ENCODE results near the gene NDUFAF2. TPM values are rescaled to one million over a fixed set of nuclear protein-coding genes. Genes with fewer than 3 reads are reported as not detected.
"Not testable (repeated sequence)": the region's sequence is repeated elsewhere in the genome, so short reads cannot be mapped to it uniquely, and the experiment has no call there.

Gene NDUFAF2
- total RNA-seq, 1 donor from 2014 or later: 33.8 TPM

DNA sequence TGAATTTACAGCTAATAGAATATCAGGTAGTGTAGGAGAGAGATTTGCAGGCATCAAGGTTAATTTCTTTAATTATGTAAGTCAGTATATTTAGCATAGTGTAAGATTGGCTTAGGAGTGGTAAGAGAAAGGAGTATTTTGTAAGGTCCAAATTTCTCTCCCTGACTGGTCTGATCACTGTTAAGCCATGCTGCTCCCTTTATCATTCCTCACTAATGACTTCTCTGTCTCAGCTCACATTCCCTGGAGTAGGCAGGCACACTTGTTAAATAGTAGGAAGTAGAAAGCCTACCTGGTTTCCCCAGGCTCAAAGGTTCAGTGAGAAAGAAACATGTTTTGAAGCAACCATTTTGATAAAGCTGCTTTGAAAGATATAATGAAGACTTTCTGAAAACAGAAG, 126.5 kb downstream of the NDUFAF2 start:
- no peaks in the 10 kb centered on the region for H3K36me3 Mint-ChIP-seq (ENCODE audit: low read depth)
- H3K27ac Mint-ChIP-seq: no peak overlapping the region

DNA sequence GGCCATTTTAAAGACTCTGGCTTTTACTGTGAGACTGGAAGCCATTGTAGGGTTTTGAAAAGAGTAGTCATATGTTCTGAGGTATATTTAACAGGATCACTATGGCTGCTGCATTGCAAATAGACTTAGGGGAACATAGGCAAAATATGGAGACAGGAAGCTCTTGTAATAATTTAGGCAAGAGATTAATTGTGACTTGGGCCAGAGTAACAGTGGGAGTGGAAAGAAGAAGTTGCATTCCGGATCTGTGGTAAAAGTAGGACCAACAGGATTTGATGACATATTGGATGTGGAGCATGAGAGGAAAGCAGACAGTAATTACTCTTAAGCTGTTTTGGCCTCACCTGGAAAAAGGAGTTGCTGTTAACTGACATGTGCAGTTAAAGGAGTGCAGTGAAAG, 131.6 kb downstream of the NDUFAF2 start:
- Mint-ChIP-seq H3K9me3 (no peaks in the 10 kb centered on the region), H3K4me3 (no peak overlapping the region), H3K27ac (no peak overlapping the region), H3K4me1 (ENCODE audit: low read depth) (no peaks in the 10 kb centered on the region), H3K27me3 (ENCODE audit: insufficient read depth) (no peaks in the 10 kb centered on the region), H3K36me3 (ENCODE audit: low read depth) (no peaks in the 10 kb centered on the region)
- no peak for DNase-seq (ENCODE audit: low spot score)
- intact Hi-C loops (cut with micrococcal nuclease): no loop called here

More for the DNA sequence above, 126.5 kb downstream of the NDUFAF2 start:
- Mint-ChIP-seq H3K9me3 (no peaks in the 10 kb centered on the region), H3K4me3 (no peak overlapping the region), H3K27me3 (ENCODE audit: insufficient read depth) (no peaks in the 10 kb centered on the region), H3K4me1 (ENCODE audit: low read depth) (peaks cover 4% of the 10 kb centered on the region)
- no peak for DNase-seq (ENCODE audit: low spot score)
- intact Hi-C loops (cut with micrococcal nuclease): no loop called here

DNA sequence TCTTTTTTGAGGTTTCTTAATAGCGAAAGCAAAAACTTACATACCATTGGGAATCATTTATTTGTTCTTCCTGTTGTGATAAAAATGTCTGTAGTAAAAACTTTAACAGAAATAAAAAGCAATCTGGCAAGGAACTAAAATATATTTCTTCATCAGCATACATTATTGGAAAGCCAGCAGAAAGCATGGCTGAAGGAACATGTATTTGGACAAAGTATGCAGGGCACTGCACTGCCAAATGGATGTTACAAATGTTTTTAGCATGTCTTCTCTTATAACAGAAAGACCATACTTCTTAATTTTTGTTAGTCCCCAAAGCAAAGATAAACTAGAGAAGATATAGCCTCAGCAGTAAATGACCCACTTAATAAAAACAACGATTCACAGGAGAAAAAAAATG, 136.7 kb downstream of the NDUFAF2 start:
- H3K4me3 Mint-ChIP-seq: no peak overlapping the region
- no peak for DNase-seq (ENCODE audit: low spot score)
- intact Hi-C loops (cut with micrococcal nuclease): no loop called here
- H3K9me3 Mint-ChIP-seq: peaks cover 5% of the 10 kb centered on the region
- H3K27me3 Mint-ChIP-seq (ENCODE audit: insufficient read depth): no peaks in the 10 kb centered on the region
- no peaks in the 10 kb centered on the region for H3K4me1 Mint-ChIP-seq (ENCODE audit: low read depth)
- peaks cover 2% of the 10 kb centered on the region for H3K36me3 Mint-ChIP-seq (ENCODE audit: low read depth)
- no peak overlapping the region for H3K27ac Mint-ChIP-seq

DNA sequence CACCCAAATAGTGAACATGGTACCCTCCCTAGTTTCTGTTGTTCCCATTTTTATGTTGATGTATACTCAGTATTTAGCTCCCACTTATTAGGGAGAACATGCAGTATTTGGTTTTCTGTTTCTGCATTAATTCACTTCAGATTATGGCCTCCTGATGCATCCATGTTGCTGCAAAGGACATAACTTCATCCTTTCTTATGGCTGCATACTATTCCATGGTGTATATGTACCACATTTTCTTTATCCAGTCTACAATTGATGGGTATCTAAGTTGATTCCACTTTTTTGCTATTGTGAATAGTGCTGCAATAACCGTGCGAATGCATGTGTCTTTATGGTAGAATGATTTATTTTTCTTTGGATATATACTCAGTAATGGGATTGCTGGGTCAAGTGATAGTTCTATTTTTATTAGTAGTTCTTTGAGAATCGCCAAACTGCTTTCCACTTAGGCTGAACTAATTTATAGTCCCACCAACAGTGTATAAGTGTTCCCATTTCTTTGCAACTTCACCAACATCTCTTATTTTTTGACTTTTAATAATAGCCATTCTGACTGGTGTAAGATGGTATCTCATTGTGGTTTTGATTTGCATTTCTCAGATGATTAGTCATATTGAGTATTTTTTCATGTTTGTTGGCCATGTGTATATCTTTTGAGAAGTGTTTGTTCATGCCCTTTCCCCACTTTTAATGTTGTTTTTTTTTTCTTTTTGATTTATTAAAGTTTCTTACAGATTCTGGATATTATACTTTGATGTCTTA, 137.7 kb downstream of the NDUFAF2 start:
- no peaks in the 10 kb centered on the region for H3K4me1 Mint-ChIP-seq (ENCODE audit: low read depth)

DNA sequence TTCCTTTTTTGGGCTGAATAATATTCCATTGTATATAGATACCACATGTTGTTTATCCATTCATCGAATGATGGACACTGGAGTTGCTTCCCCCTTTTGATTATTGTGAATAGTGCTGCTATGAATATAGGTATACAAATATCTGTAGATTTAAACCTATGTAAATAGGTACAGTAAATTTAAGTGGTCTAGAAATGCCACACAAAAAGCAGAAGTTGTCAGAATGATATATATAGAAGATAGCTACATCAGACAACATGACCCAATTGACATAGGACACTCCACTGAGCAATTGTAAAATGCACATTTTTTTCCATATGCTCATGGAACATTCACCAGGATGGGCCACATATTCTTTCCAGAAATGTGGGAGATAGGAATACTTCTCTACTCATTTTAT, 139.7 kb downstream of the NDUFAF2 start:
- Mint-ChIP-seq H3K36me3 (ENCODE audit: low read depth) (peaks cover 2% of the 10 kb centered on the region), H3K9me3 (peaks cover 5% of the 10 kb centered on the region), H3K4me3 (no peak overlapping the region), H3K27me3 (ENCODE audit: insufficient read depth) (no peaks in the 10 kb centered on the region), H3K4me1 (ENCODE audit: low read depth) (no peaks in the 10 kb centered on the region), H3K27ac (no peak overlapping the region)
- intact Hi-C loops (cut with micrococcal nuclease): no loop called here
- no peak for DNase-seq (ENCODE audit: low spot score)

More for the DNA sequence above, 137.7 kb downstream of the NDUFAF2 start:
- Mint-ChIP-seq H3K27ac (no peak overlapping the region), H3K27me3 (ENCODE audit: insufficient read depth) (no peaks in the 10 kb centered on the region), H3K4me3 (no peak overlapping the region), H3K36me3 (ENCODE audit: low read depth) (peaks cover 2% of the 10 kb centered on the region), H3K9me3 (peaks cover 5% of the 10 kb centered on the region)
- intact Hi-C loops (cut with micrococcal nuclease): no loop called here
- no peak for DNase-seq (ENCODE audit: low spot score)

DNA sequence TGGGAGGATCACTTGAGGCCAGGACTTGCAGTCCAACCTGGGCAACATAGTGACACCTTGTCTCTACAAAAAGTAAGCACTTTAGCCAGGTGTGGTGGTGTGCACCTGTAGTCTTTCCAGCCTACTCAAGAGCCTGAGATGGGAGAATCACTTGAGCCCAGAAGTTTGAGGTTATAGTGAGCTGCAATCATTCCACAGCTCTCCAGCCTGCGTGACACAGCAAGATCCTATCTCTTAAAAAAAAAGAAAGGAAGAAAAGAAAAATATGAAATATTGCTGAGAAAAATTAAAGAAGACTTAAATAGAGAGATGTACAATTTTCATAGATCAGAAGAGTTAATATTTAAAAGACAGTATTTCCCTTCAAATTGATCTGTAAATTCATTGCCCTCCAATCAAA, 140.9 kb downstream of the NDUFAF2 start:
- Mint-ChIP-seq H3K27ac (no peak overlapping the region), H3K27me3 (ENCODE audit: insufficient read depth) (no peaks in the 10 kb centered on the region), H3K4me1 (ENCODE audit: low read depth) (no peaks in the 10 kb centered on the region), H3K36me3 (ENCODE audit: low read depth) (peaks cover 2% of the 10 kb centered on the region), H3K9me3 (peaks cover 5% of the 10 kb centered on the region), H3K4me3 (no peak overlapping the region)
- intact Hi-C loops (cut with micrococcal nuclease): no loop called here
- DNase-seq (ENCODE audit: low spot score): no peak

DNA sequence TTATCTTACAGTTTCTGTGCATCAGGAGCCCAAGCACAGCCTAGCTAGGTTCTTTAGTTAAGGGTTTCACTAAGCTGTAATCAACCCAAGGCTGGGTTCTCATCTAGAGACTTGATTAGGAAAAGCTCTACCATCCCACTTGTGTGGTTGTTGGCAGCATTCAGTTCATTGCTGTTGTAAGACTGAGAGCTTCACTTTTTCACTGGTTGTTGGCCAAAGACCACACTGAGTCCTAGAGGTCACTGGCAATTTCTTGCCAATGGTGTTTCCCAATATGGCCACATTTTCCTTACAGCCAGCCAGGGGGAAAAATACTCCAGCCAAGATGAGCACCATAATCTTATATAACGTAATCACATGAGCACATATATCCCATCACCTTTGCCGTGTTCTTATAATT, 142.9 kb downstream of the NDUFAF2 start:
- DNase-seq (ENCODE audit: low spot score): no peak
- Mint-ChIP-seq H3K27me3 (ENCODE audit: insufficient read depth) (no peaks in the 10 kb centered on the region), H3K9me3 (peaks cover 11% of the 10 kb centered on the region), H3K36me3 (ENCODE audit: low read depth) (peaks cover 5% of the 10 kb centered on the region), H3K4me1 (ENCODE audit: low read depth) (no peaks in the 10 kb centered on the region), H3K27ac (no peak overlapping the region), H3K4me3 (no peak overlapping the region)
- intact Hi-C loops (cut with micrococcal nuclease): no loop called here

DNA sequence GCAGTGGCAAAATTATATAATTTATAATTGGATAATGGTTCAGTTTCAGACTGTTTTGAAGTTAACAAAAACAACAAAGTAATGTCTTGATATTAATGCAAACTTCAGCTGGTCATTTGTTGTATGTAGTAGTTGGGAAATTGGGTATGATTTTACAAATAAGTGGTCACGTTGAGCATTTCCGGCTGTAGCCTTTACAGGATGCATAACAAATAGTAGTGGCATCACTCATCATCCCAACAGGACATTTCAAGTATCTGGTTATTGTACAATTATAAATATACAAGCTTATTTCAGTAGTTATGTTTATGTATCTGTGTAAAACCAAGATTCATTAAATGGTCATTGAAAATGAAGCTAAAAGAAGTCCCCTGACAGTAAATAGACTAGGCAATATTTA, 144.3 kb downstream of the NDUFAF2 start:
- Mint-ChIP-seq H3K36me3 (ENCODE audit: low read depth) (peaks cover 4% of the 10 kb centered on the region), H3K4me1 (ENCODE audit: low read depth) (no peaks in the 10 kb centered on the region), H3K4me3 (no peak overlapping the region), H3K9me3 (peaks cover 15% of the 10 kb centered on the region), H3K27ac (no peak overlapping the region), H3K27me3 (ENCODE audit: insufficient read depth) (no peaks in the 10 kb centered on the region)
- DNase-seq (ENCODE audit: low spot score): no peak
- intact Hi-C loops (cut with micrococcal nuclease): no loop called here

DNA sequence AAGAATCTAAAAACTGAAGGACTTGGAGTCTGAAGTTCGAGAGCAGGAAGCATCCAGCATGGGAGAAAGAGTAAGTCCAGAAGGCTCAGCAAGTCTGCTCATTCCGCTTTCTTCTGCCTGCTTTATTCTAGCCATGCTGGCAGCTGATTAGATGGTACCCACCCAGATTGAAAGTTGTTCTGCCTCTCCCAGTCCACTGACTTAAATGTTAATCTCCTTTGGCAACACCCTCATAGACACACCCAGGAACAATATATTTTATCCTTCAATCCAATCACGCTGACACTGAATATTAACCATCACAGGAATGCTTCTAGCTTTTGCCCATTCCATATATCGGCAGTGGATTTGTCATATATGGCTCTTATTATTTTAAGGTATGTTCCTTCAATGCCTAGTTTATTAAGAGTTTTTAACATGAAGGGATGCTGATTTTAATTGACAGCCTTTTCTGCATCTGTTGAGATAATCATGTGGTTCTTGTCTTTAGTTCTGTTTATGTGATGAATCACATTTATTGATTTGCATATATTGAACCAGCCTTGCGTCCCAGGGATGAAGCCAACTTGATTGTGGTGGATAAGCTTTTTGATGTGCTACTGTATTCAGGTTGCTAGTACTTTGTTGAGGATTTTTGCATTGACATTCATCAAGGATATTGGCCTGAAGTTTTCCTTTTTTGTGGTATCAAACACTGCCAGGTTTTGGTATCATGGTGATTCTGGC, 148.2 kb downstream of the NDUFAF2 start:
- H3K4me3 Mint-ChIP-seq; H3K36me3 Mint-ChIP-seq (ENCODE audit: low read depth); H3K27me3 Mint-ChIP-seq (ENCODE audit: insufficient read depth); H3K4me1 Mint-ChIP-seq (ENCODE audit: low read depth); DNase-seq (ENCODE audit: low spot score); H3K27ac Mint-ChIP-seq; intact Hi-C loops (cut with micrococcal nuclease): not testable (repeated sequence)
- peaks cover 12% of the 10 kb centered on the region for H3K9me3 Mint-ChIP-seq

DNA sequence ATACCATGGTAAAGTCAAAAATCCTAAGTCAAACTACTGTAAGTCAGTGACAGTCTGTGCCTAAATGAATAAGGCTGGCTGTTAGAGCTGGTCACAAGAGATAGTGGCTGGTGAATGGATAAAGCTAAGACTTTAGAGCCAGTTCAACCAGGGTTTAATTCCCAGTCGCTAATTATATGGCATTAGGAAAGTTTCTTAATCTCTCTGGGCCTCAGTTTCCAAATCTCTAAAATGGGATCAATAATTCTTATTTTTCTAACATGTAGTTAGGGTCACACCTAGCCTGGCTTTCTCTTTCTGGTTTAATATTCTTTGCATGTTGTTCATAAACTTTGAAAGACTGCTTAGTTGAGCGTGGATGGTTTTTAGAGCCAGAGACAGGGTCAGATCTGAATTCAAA, 152.5 kb downstream of the NDUFAF2 start:
- Mint-ChIP-seq H3K27ac (no peak overlapping the region), H3K9me3 (peaks cover 9% of the 10 kb centered on the region), H3K4me1 (ENCODE audit: low read depth) (no peaks in the 10 kb centered on the region)

DNA sequence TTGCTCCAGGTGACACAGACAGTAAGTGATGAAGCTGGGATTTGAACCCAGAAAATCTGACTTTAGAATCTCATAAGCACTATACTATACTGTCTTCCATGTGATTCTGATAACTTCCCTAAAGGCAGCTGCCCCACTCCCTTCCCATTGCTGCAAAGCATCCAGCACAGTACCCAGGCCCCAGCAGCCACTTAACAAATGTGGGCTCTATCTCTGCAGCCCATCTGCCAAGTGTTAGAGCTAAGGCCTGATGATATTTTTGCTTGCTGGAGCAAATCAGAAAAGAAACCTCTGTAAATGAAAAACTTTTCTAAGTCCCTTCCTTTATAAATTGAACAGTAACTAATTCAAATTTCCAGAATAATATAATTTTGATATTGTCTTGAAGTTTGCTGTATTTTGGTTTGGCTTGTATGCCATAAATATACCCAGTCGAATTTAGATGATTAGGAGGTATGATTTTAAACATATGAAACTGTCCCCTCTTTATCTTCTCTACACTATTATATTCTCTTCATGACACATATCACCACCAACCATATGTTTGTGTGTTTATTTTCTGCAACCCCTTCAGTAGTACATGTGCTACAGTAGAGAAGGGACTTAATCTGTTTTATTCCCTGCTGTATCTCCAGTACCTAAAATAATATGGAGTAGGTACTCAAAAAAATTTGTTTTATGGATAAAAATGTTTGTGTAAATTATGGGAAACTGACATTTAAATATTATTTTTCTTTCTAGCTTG, 153.4 kb downstream of the NDUFAF2 start:
- intact Hi-C loops (cut with micrococcal nuclease): no loop called here
- no peak for DNase-seq (ENCODE audit: low spot score)
- no peak overlapping the region for H3K4me3 Mint-ChIP-seq
- no peaks in the 10 kb centered on the region for H3K27me3 Mint-ChIP-seq (ENCODE audit: insufficient read depth)
- H3K9me3 Mint-ChIP-seq: peaks cover 9% of the 10 kb centered on the region
- H3K36me3 Mint-ChIP-seq (ENCODE audit: low read depth): peaks cover 7% of the 10 kb centered on the region
- no peak overlapping the region for H3K27ac Mint-ChIP-seq
- H3K4me1 Mint-ChIP-seq (ENCODE audit: low read depth): no peaks in the 10 kb centered on the region

More for the DNA sequence above, 152.5 kb downstream of the NDUFAF2 start:
- Mint-ChIP-seq H3K36me3 (ENCODE audit: low read depth) (peaks cover 4% of the 10 kb centered on the region), H3K4me3 (no peak overlapping the region), H3K27me3 (ENCODE audit: insufficient read depth) (no peaks in the 10 kb centered on the region)
- no peak for DNase-seq (ENCODE audit: low spot score)
- intact Hi-C loops (cut with micrococcal nuclease): no loop called here

DNA sequence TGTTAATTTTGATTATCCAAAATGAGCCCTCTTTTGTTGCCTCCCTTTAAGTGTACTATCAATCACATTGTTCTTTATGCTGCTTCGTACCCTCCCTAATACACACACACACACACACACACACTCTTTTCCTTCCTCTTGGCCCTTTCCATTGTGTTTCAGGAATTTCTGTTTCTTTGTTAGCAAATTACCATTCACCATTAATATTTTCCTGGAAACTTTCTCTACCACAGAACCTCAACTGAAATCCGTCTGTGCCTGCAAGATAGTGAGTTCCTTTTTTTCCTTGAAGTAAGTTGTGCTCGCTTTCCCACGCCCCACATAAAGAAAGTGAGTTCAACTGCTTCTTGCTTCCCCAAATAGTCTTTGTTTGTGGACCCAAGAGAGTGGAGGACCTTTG, 155.4 kb downstream of the NDUFAF2 start:
- H3K27me3 Mint-ChIP-seq (ENCODE audit: insufficient read depth): no peaks in the 10 kb centered on the region
- H3K27ac Mint-ChIP-seq: no peak overlapping the region
- intact Hi-C loops (cut with micrococcal nuclease): no loop called here
- H3K36me3 Mint-ChIP-seq (ENCODE audit: low read depth): peaks cover 7% of the 10 kb centered on the region
- no peak for DNase-seq (ENCODE audit: low spot score)
- peaks cover 3% of the 10 kb centered on the region for H3K9me3 Mint-ChIP-seq
- H3K4me1 Mint-ChIP-seq (ENCODE audit: low read depth): no peaks in the 10 kb centered on the region
- no peak overlapping the region for H3K4me3 Mint-ChIP-seq

DNA sequence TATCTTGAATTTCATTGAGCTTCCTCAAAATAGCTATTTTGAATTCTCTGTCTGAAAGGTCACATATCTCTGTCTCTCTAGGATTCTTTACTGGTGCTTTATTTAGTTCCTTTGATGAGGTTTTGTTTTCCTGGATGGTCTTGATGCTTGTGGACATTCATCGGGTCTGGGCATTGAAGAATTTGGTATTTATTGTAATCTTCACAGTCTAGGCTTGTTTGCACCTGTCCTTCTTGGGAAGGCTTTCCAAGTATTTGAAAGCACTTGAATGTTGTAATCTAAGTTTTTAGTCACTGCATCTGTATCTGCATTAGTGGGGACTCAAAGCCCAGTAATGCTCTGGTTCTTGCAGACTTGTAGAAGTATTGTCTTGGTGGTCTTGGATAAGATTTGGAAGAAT, 169.4 kb downstream of the NDUFAF2 start:
- H3K27me3 Mint-ChIP-seq (ENCODE audit: insufficient read depth): no peaks in the 10 kb centered on the region
- no peak overlapping the region for H3K4me3 Mint-ChIP-seq
- H3K9me3 Mint-ChIP-seq: peaks cover 23% of the 10 kb centered on the region
- H3K36me3 Mint-ChIP-seq (ENCODE audit: low read depth): peaks cover 4% of the 10 kb centered on the region
- H3K27ac Mint-ChIP-seq: no peak overlapping the region
- intact Hi-C loops (cut with micrococcal nuclease): no loop called here
- H3K4me1 Mint-ChIP-seq (ENCODE audit: low read depth): peaks cover 6% of the 10 kb centered on the region
- no peak for DNase-seq (ENCODE audit: low spot score)
